GM21576 (cell line): Measurements from ENCODE around the gene SYDE2.
A peak's percentile ranks its signal among the peaks of the same experiment; 100 is the strongest.
"Not testable (repeated sequence)": the region's sequence is repeated elsewhere in the genome, so short reads cannot be mapped to it uniquely, and the experiment has no call there.

Experiments used
- ATAC-seq: cut with Tn5 transposase; IDR thresholded peaks from one replicate; pipeline ENCODE4 v1.9.1; 2021; ENCODE audit warnings: mild to moderate bottlenecking, moderate library complexity; ENCODE audit not compliant: unreplicated experiment

SYDE2 gene

GRCh38 chr1:85200463-85201339 lies at the start of gene SYDE2:
TSS of gene SYDE2 (minus strand) at chr1:85201016. CDS start at chr1:85200996, 20 bp downstream.
- peak; percentile 65 for ATAC-seq

- not testable (repeated sequence) for ATAC-seq
Observed at GRCh38 chr1:85249042-85249441, 48.2 kb upstream of the SYDE2 start.

GRCh38 chr1:85245891-85246290 lies 45.1 kb upstream of the SYDE2 start:
- no peak for ATAC-seq

GRCh38 chr1:85245456-85245855 lies 44.6 kb upstream of the SYDE2 start:
- no peak for ATAC-seq

DNA sequence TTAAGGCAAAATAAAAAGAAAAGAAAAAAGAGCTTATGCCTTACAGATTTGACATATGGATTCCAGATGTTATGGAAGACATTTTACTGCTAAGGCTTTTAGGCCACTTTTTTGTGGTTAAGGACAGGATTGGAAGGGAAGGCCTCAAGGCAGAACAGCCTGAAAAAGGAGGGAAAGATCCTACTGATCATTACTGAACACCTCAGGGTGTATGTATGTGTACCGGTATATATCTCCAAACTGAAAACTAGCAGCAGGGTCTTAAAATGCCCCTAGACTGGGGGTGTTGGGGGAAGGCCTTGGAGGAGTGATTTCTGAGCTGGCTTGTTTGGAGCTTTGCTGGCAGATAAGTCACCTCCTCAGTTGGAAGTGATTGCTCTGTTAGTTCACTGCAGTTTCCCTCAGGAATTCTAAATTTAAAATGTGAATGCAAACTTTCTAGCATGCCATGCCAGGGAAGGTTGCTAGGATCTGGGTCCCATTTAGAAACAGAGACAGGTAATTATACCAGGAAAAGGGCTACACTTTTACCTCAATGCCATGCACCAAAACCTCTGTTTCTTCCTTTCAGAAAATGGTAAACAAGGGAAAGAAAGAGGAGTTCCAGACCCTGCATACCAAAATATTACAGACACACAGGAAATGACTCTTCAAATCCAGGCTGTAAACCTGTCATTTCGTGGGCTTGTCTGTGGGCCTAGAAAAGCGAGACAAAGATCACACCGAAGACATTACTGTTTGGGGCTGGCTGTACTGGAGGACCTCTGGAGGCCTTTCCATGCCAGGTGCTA lies 43.6 kb upstream of the SYDE2 start:
- ATAC-seq = no peak

- ATAC-seq = no peak
Observed at GRCh38 chr1:85243372-85243771, 42.6 kb upstream of the SYDE2 start.

DNA sequence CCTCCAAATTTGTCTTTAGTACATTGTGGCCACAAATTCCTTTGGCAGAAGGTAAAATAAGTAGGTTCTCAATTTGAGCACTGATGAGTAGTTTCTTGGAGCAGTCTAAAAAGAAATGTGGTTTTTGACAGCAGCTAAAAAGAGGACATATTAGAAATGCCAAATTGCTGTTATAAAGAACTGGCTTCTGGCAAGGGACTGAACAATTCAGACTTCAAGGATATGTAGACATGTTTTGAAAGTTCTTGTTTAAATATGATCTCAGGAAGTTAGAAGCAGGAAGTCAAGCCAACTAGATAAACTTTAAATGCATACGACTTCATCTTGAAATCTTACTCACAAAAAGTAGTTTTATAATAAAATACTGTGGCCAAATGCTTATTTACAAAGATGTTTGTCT lies 39.8 kb upstream of the SYDE2 start:
- no peak for ATAC-seq

- ATAC-seq = no peak
Observed at GRCh38 chr1:85240174-85240601, 39.4 kb upstream of the SYDE2 start.

DNA sequence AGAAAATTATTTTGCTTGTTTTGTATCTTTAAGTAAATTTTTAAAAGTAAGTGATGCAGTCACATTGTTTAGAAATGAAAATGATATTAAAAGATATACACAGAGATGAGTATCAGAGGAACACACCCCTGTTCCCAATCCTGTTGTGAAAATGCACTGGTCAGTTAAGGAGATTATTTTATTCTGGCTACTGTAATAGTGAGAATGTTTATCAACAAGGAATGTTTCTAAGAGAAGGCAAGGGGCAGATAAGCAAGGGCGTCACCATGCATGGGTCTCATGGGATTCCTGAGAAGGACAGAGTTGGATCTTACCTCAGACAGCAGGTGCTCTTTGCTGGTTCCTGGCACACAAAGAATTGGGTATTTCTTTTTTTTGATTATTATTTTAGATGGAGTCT lies 36.8 kb upstream of the SYDE2 start:
- no peak for ATAC-seq

GRCh38 chr1:85230305-85230977 lies 29.6 kb upstream of the SYDE2 start:
- ATAC-seq = no peak

DNA sequence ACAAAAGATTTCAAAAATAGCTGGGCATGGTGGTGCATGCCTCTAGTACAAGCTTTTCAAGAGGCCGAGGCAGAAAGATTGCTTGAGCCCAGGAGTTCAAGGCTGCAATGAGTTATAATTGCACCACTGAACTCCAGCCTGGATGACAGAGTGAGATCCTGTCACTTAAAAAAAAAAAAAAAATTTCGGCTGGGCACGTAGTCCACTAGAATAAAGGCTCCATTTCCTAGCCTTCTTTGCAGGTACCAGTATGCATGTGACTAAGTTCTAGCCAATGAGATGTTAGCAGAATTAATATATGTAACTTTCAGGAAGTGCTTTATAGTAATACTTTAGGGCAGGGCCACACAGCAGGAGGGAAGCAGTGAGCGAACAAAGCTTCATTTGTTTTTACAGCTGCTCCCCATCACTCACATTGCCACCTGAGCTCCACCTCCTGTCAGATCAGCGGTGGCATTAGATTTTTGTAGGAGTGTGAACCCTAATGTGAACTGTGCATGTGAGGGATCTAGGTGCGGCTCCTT lies 28.8 kb upstream of the SYDE2 start:
- no peak for ATAC-seq

DNA sequence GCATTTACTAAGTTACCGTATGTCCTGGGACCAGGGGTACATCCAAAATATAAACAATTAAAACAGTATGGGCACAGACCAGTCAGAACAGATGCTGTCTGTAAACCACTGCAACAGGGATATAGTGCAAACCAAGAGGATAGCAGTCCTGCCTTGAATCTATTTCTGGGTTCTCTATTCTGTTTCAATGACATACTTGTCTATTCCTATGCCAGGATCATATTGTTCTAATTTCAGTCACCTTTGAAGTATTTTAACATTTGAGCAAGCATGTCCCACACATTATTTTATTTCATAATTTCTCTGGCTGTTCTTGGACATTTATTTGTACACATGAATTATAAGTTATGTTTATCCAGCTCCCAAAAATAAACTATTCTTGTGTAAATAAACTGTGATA lies 28.2 kb upstream of the SYDE2 start:
- no peak for ATAC-seq

- no peak for ATAC-seq
Observed at GRCh38 chr1:85225624-85226380, 25.0 kb upstream of the SYDE2 start.

DNA sequence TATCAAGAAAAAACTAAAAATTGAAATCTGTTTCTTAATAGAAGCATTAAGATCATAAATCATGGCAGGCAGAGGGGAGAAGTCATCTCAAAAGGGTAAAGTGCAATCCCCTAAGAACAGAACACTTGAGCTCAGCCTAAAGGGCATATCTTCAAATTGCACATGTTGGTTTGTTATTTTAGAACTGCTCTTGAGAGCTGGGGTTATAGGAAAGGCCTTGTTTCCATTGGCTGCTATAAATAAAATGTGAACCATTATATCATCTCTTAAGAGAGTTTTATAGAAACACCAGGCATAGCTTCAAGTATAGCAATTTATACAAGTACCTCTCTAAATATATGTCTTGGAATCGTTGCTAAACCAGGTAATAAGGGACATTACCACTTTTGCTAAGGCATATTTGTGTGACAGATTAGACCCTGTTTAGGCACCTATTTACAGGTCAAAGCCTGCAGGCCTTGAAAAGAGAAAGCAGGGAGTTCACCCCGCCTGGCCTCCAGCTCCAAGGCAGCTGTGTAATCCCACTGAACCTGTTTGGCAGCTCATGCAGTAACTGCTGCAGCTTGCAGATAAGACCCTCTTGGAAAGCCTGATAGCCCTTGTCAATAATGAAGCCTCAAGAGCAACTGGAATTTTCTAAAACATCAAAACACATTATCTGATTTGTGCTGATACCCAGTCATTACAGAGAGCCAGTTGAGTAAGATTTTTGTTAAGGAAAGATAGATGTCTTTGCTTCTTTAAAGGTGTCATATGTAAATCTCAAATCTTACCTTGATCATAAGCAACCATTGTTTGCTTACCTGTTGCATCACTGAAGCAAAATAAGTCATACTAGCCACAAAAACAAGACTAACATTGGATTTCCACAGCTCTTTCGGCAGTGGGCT lies 24.2 kb upstream of the SYDE2 start:
- no peak for ATAC-seq

- ATAC-seq = no peak
Observed at GRCh38 chr1:85224295-85224694, 23.5 kb upstream of the SYDE2 start.

DNA sequence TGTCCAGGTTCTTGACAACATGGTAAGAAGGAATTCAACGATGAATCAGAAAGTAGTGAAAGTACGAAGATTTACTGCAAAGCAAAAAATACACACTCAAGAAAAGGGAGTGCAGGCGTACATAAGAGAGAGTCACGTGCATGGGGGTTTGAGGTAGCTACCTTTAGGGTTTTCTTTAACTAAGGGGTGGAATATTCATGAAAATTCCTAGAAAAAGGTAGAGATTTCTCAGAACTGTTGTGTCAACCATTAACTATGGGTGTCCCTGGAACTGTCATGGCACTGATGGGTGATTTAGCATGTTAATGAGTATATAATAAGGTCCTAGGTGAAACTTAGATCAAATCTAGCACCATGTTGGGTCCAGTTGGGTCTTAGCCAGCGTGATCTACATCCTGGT lies 22.5 kb upstream of the SYDE2 start:
- no peak for ATAC-seq

GRCh38 chr1:85220756-85221201 lies 20.0 kb upstream of the SYDE2 start:
- no peak for ATAC-seq

DNA sequence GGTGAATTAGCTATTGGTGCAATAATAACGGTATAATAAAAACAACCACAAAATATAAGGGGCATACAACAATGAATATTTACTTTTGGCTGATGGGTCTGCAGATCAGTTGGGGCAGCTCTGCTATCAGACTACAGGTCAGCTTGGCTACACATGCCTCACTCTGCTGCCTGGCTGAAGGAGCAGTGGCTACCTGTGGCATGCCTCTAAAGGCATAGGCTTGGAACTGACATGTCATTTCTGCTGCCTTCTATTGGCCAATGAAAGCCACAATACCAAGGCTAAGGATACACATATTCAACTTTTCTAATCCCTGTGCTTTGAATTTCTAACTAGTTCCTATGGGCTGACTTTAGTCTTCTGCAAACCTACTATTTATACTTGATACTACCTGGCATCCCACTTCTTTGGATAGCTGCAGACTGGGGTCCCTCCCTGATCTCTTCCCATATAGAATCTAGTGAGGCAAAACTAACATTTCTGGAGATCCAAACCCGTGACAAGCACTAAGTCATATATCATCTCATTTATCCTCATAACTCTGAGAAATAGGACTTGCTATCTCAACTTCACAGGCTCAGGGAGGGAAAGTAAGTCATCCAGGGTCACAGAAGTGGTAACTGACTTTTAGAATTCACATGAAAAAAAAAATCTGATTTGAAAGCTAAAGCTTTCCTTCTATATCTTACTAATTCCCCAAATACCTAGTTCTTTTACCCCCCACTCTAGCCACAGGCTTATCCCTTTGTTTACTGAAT lies 19.2 kb upstream of the SYDE2 start:
- no peak for ATAC-seq

DNA sequence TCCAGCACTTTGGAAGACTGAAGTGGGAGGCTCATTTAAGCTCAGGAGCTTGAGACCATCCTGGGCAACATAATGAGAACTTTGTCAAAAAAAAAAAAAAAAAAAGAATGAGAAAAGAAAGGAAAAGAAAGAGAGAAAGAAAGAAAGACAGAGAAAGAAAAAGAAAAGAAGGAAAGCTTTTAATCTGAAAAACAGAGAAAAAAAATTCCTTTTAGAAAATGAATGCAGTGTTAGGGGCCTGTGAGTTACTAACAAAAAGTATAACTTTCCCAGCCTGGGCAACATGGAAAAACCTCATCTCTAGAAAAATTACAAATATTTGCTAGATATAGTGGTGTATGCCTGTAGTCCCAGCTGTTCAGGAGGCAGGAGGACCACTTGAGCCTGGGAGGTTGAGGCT lies 15.9 kb upstream of the SYDE2 start:
- no peak for ATAC-seq
